ENCODE measurements around the gene DSE.

The DSE gene

GRCh38 chr6:116352515-116353471 lies 18.0 kb upstream of the DSE start:
- TF ChIP-seq, protein P1, sequence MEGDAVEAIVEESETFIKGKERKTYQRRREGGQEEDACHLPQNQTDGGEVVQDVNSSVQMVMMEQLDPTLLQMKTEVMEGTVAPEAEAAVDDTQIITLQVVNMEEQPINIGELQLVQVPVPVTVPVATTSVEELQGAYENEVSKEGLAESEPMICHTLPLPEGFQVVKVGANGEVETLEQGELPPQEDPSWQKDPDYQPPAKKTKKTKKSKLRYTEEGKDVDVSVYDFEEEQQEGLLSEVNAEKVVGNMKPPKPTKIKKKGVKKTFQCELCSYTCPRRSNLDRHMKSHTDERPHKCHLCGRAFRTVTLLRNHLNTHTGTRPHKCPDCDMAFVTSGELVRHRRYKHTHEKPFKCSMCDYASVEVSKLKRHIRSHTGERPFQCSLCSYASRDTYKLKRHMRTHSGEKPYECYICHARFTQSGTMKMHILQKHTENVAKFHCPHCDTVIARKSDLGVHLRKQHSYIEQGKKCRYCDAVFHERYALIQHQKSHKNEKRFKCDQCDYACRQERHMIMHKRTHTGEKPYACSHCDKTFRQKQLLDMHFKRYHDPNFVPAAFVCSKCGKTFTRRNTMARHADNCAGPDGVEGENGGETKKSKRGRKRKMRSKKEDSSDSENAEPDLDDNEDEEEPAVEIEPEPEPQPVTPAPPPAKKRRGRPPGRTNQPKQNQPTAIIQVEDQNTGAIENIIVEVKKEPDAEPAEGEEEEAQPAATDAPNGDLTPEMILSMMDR (IDR thresholded peaks at IDR 0.05): no peak
- TF ChIP-seq ZFX (IDR thresholded peaks at IDR 0.05; ENCODE audit: borderline replicate concordance): no peak
- H3K27ac ChIP-seq: no peak overlapping the region

- TF ChIP-seq, protein P1 (IDR thresholded peaks at IDR 0.05): no peak
- TF ChIP-seq ZFX (IDR thresholded peaks at IDR 0.05; ENCODE audit: borderline replicate concordance): no peak
These were observed 16.5 kb upstream of the DSE start for GRCh38 chr6:116354236-116354635.

DNA sequence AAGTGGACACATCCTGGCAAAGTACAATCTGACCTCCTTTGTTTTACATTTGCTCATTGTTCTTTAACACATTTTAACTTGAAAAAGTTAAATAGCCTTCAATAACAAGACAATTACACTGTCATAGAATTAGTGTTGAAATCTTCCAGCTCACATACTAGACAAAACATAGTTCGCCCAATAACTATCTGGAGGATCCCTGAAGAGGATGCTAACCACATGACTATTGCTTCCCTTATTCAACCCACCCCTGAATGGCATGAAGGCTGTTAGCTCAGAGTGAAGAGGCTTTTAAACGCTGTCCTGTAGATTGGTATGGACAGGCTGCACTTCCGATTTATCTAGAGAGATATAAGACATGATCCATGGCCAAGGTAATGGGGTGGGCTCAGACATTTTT lies 15.0 kb upstream of the DSE start:
- H3K27ac ChIP-seq: no peak overlapping the region
- TF ChIP-seq ZFX (IDR thresholded peaks at IDR 0.05; ENCODE audit: borderline replicate concordance): no peak
- TF ChIP-seq, protein P1 (IDR thresholded peaks at IDR 0.05): no peak

More at GRCh38 chr6:116354236-116354635, 16.5 kb upstream of the DSE start:
- H3K27ac ChIP-seq: no peak overlapping the region

GRCh38 chr6:116359131-116359530 lies 11.6 kb upstream of the DSE start:
- no peak overlapping the region for H3K27ac ChIP-seq
- TF ChIP-seq, protein P1 (IDR thresholded peaks at IDR 0.05): no peak
- no peak for TF ChIP-seq ZFX (IDR thresholded peaks at IDR 0.05; ENCODE audit: borderline replicate concordance)

GRCh38 chr6:116359835-116360234 lies 10.9 kb upstream of the DSE start:
- no peak for TF ChIP-seq ZFX (IDR thresholded peaks at IDR 0.05; ENCODE audit: borderline replicate concordance)
- TF ChIP-seq, protein P1 (IDR thresholded peaks at IDR 0.05): no peak
- no peak overlapping the region for H3K27ac ChIP-seq

- TF ChIP-seq, protein P1 (IDR thresholded peaks at IDR 0.05): no peak
- no peak for TF ChIP-seq ZFX (IDR thresholded peaks at IDR 0.05; ENCODE audit: borderline replicate concordance)
These were observed 8.5 kb upstream of the DSE start for GRCh38 chr6:116362276-116362675.

GRCh38 chr6:116363759-116364158 lies 7.0 kb upstream of the DSE start:
- TF ChIP-seq, protein P1 (IDR thresholded peaks at IDR 0.05): no peak
- TF ChIP-seq ZFX (IDR thresholded peaks at IDR 0.05; ENCODE audit: borderline replicate concordance): no peak

More at GRCh38 chr6:116362276-116362675, 8.5 kb upstream of the DSE start:
- H3K27ac ChIP-seq: no peak overlapping the region

More at GRCh38 chr6:116363759-116364158, 7.0 kb upstream of the DSE start:
- H3K27ac ChIP-seq: no peak overlapping the region
